HG03066 (cell line): ENCODE data around the gene CBFA2T2.
"Not testable (repeated sequence)": the region's sequence is repeated elsewhere in the genome, so short reads cannot be mapped to it uniquely, and the experiment has no call there.

Experiments used
- ATAC-seq: cut with Tn5 transposase; IDR thresholded peaks from one replicate; pipeline ENCODE4 v1.9.1; 2021; ENCODE audit warnings: low read depth; ENCODE audit not compliant: unreplicated experiment

Gene CBFA2T2

DNA sequence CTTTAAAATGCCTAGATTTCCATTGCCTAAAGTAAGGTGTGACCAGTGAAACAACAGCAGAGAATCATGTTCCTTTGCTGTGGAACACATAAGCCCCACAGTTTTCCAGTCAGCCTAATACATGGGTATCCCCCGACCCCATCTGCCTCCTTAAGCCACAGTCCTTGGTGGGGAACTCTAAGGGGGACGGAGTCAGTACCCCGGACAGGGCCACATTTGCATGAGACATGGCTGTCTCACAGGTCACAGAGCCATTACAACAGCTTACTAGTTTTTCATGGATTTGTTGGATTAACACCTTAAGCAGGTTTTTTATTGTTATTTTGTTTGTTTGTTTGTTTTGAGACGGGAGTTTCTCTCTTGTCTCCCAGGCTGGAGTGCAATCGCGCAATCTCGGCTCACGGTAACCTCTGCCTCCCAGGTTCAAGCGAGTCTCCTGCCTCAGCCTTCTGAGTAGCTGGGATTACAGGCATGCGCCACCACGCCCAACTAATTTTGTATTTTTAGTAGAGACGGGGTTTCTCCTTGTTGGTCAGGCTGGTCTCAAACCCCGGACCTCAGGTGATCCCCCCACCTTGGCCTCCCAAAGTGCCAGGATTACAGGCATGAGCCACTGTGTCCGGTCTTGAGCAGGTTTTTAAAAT, 157.2 kb downstream of the CBFA2T2 start:
- ATAC-seq = not testable (repeated sequence)

- no peak for ATAC-seq
Observed at GRCh38 chr20:33647603-33648395, 157.9 kb downstream of the CBFA2T2 start.

- ATAC-seq = no peak
Observed at GRCh38 chr20:33648396-33649004, 158.6 kb downstream of the CBFA2T2 start.

DNA sequence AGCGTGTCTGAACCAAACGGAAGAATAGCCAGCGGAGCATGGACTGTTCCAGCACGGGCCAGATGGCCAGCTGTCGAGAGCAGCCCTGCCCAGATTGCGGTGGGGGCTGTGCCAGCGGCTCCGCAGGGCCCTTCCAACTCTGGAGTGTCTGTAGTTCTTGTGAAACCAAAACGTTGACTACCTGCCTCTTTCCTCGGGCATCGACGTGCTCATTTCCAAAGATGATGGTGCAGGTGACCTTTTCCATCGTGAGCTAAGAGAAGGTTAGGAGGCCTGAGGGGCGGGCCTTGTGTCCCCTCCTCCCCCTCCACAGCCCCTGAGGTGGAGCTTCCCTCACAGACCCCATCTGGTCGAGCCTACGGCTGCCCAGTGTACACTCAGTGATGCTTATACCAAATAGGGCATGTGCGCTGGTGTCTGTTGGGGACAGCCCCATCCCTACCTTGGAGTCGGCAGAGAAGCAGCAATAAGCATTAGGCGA, 159.3 kb downstream of the CBFA2T2 start:
- ATAC-seq = no peak

- ATAC-seq = no peak
Observed at GRCh38 chr20:33650111-33650752, 160.3 kb downstream of the CBFA2T2 start.

- no peak for ATAC-seq
Observed at GRCh38 chr20:33650753-33651561, 161.1 kb downstream of the CBFA2T2 start.

DNA sequence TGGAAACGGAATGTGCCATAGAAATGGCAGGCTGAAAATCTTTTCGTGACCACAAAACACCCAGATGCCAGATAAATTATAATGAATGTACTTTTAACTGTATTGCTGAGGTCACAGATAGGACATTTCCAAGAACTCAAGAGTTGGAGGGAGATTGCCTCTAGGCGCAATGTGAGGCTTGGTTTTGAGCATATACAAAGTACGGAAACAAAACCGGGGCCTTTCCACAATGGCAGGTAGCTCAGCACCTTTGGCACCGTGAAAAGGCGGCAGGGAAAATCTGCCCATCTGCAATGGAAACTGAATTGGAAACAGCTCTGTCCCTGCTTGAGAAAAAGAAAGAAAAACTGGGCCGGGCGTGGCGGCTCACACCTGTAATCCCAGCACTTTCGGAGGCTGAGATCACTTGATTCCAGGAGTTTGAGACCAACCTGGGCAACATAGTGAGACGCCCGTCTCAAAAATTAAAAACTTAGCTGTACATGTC, 161.7 kb downstream of the CBFA2T2 start:
- ATAC-seq = no peak

DNA sequence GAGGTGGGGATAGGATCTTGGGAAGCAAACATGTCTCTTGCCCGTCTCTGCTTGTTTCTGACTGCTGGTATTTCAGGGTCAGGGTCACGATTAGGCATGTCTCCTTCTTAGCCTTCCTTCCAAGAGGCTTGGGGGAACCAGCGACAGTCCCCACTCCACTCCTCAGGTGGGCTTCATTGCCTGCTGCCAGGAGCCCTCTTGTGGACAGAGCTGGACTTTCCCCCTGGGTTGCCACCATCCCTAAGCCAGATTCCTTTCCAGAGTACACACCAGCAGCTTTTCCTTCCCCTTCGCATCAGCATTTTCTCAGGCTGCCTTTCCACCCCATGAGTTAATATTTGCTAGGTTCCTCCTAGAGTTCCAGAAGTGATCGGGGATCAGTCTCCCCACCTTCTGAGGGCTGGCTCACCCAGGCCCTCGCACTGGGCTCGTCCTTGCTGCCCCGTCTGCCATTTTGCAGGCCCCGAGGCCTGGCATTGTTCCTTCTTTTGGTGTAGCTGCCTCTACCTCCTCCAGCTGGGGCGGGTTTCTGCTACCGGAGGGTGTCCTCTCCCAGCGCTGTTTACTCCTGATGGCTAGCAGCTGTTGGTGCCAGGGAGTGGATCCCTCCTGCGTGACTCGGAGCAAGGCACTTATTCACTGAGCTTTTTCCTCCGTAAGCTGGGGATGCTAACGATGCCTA, 163.5 kb downstream of the CBFA2T2 start:
- no peak for ATAC-seq

- ATAC-seq = no peak
Observed at GRCh38 chr20:33653900-33654596, 164.2 kb downstream of the CBFA2T2 start.

DNA sequence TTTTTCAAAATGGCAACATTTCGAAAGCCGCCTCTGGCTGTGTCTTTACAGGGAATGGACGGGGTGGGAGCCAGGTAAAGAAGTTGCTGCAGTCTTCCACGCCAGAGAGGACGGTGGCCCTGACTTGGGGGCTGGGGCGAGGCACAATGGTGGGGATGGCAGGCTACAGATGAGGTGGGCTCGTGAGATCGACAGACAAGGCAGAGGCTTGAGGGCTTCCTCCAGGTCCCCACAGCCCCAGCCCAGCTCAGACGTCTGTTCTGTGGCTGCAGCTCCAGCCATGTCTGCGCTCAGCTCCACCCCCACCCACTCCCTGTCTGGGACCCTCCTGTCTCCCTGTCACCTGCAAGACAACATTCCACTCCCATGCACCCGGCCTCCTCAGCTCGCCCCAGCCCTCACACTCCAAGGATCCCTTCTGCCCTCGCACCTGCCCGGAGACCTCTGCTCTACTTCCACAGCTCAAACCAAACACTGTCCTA, 164.8 kb downstream of the CBFA2T2 start:
- ATAC-seq = no peak

- no peak for ATAC-seq
Observed at GRCh38 chr20:33655164-33655563, 165.3 kb downstream of the CBFA2T2 start.

DNA sequence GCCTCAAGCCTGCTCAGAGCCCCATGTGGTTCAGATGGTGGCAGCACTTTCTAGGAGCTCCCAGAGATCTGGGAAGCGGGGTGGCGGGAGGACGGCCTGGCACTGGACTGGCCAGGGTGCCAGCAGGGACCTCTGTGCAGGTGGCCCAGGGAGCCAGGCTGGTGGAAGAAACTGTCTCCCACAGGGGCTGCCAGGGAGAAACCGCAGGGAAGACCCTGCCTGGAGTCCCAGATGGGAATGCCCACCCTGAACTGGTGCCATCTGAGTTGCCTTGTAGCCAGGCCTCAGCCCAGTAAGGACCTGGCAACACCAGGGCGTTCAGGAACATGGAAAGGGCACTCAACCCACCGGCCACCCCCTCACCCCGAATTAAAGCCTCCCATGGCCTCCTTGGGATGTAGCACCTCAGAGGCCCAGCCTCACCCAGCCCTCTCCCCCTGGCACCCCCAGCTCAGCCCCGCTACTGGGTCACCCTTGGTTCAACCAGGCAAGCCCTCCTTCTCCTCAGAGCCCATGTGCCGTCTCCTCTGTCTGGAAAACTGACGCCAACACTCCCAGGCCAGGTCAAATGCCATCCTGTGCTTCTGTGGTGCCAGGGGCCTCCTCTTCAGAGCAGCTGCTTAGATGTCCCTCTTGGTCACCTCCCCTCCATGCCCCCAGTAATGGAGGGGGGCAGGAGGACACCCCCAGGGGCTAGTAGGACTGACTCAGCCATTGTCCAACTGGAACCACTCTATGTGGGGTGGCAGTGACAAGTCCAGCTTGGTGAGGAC, 166.3 kb downstream of the CBFA2T2 start:
- ATAC-seq = no peak

DNA sequence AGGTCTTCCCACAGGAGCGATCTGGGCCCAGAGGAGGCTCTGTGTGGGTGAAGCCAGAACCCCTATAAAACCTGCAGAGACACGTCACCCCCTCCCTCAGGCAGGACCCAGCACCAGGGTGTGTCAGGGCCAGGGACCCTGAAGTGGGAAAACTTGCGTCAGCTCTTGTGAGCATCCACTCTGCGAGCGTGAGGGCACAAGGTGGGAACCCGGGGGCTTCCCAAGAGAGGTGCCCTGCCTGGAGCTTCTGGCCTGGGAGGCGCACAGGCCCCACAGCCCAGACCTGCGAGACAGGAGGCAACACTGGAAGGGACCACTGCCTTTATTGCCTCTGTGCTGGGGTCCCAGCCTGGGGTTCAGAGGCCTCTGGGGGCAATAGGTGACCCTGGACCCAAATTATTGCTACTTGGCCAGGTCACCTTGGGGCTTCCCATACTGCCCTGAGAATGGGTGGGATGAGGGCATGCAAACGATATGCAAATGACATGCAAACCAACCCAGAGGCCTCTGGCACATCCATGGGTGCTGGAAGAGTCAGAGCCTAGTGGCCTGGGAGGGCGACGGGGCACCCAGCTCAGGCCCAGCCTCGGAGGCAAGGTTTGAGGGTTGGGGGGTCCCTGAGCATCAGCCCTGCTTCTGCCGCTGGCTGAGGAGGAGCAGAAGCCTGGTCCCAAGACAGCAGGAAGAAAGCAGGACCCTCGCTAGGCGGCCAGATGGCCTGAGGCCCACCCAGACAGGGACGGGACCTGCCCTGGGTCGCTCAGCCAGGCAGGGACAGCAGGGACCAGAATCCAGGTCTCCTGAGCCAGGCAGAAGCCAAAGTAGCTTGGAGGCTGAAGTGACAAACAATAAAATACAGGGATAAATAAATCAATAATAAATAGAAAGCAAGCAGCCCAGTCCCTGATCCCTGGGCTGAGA, 167.1 kb downstream of the CBFA2T2 start:
- no peak for ATAC-seq

GRCh38 chr20:33657704-33658095, 167.8 kb downstream of the CBFA2T2 start:
- no peak for ATAC-seq

DNA sequence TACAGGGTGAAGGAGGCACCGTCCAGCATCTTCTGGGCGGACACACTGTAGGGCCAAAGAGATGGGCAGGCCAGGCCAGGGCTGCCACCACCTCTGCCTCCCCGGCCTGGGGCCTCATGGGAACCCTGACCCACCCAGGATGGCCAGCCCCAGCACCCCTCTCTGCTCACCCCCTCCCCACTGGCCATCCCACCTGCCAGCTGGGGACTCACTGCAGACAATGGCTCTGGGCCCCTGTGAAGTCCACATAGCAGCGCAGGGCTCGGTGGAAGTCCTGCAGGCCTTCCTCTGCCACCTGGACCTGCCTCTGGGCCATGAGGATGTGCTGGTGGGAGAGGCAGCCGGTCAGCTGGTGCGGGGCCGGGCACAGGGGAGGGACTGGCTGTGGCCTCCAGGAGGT, 168.6 kb downstream of the CBFA2T2 start:
- no peak for ATAC-seq

GRCh38 chr20:33658929-33659328, 169.0 kb downstream of the CBFA2T2 start:
- no peak for ATAC-seq
